GM18867 (cell line): ENCODE results near the gene GMEB2.
A peak's percentile ranks its signal among the peaks of the same experiment; 100 is the strongest.
"Not testable (repeated sequence)": the region's sequence is repeated elsewhere in the genome, so short reads cannot be mapped to it uniquely, and the experiment has no call there.

Experiments used
- ATAC-seq: cut with Tn5 transposase; IDR thresholded peaks from one replicate; pipeline ENCODE4 v1.9.1; 2021; ENCODE audit warnings: mild to moderate bottlenecking, moderate library complexity; ENCODE audit not compliant: unreplicated experiment

Gene GMEB2

GRCh38 chr20:63639093-63639975 lies 12.4 kb upstream of the GMEB2 start:
- ATAC-seq, result no peak

GRCh38 chr20:63636752-63637628 lies 10.1 kb upstream of the GMEB2 start:
- no peak for ATAC-seq

- ATAC-seq, result peak; percentile 61
Measured at GRCh38 chr20:63635431-63636141, 8.7 kb upstream of the GMEB2 start.

GRCh38 chr20:63633732-63634131 lies 6.8 kb upstream of the GMEB2 start:
- ATAC-seq, result no peak

- ATAC-seq, result not testable (repeated sequence)
Measured at GRCh38 chr20:63631426-63631825, 4.5 kb upstream of the GMEB2 start.

- not testable (repeated sequence) for ATAC-seq
Measured at GRCh38 chr20:63630956-63631355, 4.1 kb upstream of the GMEB2 start.

GRCh38 chr20:63628246-63628975 lies 1.5 kb upstream of the GMEB2 start:
- ATAC-seq, result no peak

- ATAC-seq, result no peak
Measured at GRCh38 chr20:63627751-63628245, 897 bp upstream of the GMEB2 start.

- peak; percentile 78 for ATAC-seq
Measured at GRCh38 chr20:63627129-63627750, 339 bp upstream of the GMEB2 start.

GRCh38 chr20:63625771-63626423 lies 1.0 kb downstream of the GMEB2 start:
- ATAC-seq, result no peak

GRCh38 chr20:63624486-63624885 lies 2.4 kb downstream of the GMEB2 start:
- no peak for ATAC-seq

- no peak for ATAC-seq
Measured at GRCh38 chr20:63622732-63623131, 4.2 kb downstream of the GMEB2 start.

- ATAC-seq, result no peak
Measured at GRCh38 chr20:63622096-63622495, 4.8 kb downstream of the GMEB2 start.

- no peak for ATAC-seq
Measured at GRCh38 chr20:63620991-63621390, 5.9 kb downstream of the GMEB2 start.

- ATAC-seq, result no peak
Measured at GRCh38 chr20:63619505-63619904, 7.4 kb downstream of the GMEB2 start.

- ATAC-seq, result no peak
Measured at GRCh38 chr20:63619086-63619485, 7.8 kb downstream of the GMEB2 start.

GRCh38 chr20:63618291-63618980 lies 8.5 kb downstream of the GMEB2 start:
- ATAC-seq, result no peak

GRCh38 chr20:63617876-63618265 lies 9.0 kb downstream of the GMEB2 start:
- ATAC-seq, result no peak
